Tibial nerve (tissue), 4 donors: ENCODE data around the gene SMIM32. TPM values are rescaled to one million over a fixed set of nuclear protein-coding genes. Genes with fewer than 3 reads are reported as not detected.

Experiments
- DNase-seq, 2 donors: peaks; one replicate each; pipeline ENCODE4 v3.0.0-alpha.2; 2019; ENCODE audit warnings: low spot score in 2 of 2
- H3K27ac ChIP-seq, 4 donors: fragments of 200-600 bp; sonication (generic) in 3 of 4; one replicate each; pipeline ENCODE4 v1.5.1; 2017 to 2019; ENCODE audit warnings: mild to moderate bottlenecking in 1 of 4
- H3K27me3 ChIP-seq, 2 donors: fragments of 200-600 bp; sonication (generic) in 1 of 2; one replicate each; pipeline versions ENCODE4 v1.5.1 to v1.6.0; 2017 to 2019
- H3K36me3 ChIP-seq, 3 donors: fragments of 200-600 bp; sonication (generic); one replicate each; pipeline ENCODE4 v1.5.1; 2018 to 2019
- H3K4me1 ChIP-seq, 4 donors: fragments of 200-600 bp; sonication (generic) in 3 of 4; one replicate each; pipeline ENCODE4 v1.5.1; 2017 to 2019
- H3K4me3 ChIP-seq, 4 donors: fragments of 200-600 bp; sonication (generic) in 3 of 4; one replicate each; pipeline ENCODE4 v1.5.1; 2017 to 2019; ENCODE audit warnings: mild to moderate bottlenecking in 1 of 4, moderate library complexity in 1 of 4
- H3K9me3 ChIP-seq, 4 donors: fragments of 200-600 bp; sonication (generic) in 3 of 4; one replicate each; pipeline ENCODE4 v1.5.1; 2017 to 2019
- CTCF ChIP-seq, 5 experiments: fragments of 200-600 bp in 3 of 5; fragments of 450-650 bp in 2 of 5; sonication (generic) in 3 of 5; IDR thresholded peaks; one replicate each; pipeline ENCODE4 v1.5.1; 2016 to 2019; ENCODE audit warnings: antibody characterized with exemption in 5 of 5, mild to moderate bottlenecking in 3 of 5, moderate library complexity in 2 of 5
- EP300 ChIP-seq, 2 donors: sonication (generic); formaldehyde crosslinking; IDR thresholded peaks; one replicate each; pipeline ENCODE4 v1.6.1; 2017; ENCODE audit warnings: antibody characterized with exemption in 2 of 2, mild to moderate bottlenecking in 1 of 2
- POLR2A ChIP-seq, 2 donors: fragments of 450-650 bp; IDR thresholded peaks; one replicate each; pipeline ENCODE4 v1.6.1; 2017; ENCODE audit warnings: antibody characterized with exemption in 2 of 2, mild to moderate bottlenecking in 2 of 2, moderate library complexity in 2 of 2
- WGBS, 2 donors: methylation state at CpG; one replicate each; pipeline ENCODE4 v1.1.5; 2018; 5-methylcytosine and 5-hydroxymethylcytosine counted together
- total RNA-seq, 4 donors: library from RNA; depleted of rRNA; stranded (reverse); fragments of >200 nt; gene quantifications; one replicate each; pipeline ENCODE4 v1.1.0, GENCODE V29; 2016

The SMIM32 gene
- total RNA-seq, 4 donors from 2014 or later = not detected

DNA sequence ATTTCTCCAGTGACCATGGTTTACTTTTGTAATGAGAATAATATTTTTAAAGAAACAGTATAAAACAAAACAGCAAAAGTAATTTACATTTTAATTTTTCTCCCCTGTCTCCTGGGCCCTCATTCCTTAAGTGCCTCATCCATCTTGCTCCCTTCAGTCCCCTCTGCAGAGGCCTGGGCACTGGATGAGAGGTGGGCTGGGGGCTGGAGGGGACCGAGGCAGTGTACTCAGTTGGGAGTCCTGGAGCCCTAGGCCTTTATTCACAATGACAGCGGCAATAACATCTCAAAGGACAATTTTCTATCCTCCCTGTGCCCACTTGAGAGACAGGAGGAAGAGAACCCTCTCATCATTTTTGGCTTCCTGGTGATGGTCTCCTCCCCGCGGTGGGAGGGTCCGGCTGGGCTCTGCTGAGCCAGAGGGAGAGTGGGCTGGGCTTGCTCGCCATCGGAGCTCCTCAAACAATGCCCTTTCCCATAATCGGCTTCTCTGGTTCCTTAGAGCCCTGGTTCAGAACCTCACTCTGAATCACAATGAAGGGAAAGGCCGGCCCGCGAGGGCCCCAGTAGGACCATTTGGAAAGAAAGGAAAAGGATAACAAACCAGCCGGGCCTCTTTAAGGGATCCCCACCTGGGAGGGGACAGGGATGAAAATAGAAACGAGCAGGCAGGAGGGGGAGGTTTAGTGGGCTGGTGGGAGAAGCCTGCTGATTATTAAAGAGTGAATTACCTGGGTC is 9.7 kb upstream of the SMIM32 start:
- peaks cover 0 to 19% of the 10 kb centered on the region in 2 donors for H3K27me3 ChIP-seq
- no peak overlapping the region for H3K27ac ChIP-seq
- no peak for DNase-seq
- TF ChIP-seq POLR2A (IDR thresholded peaks at IDR 0.05) = no peak
- TF ChIP-seq CTCF (IDR thresholded peaks at IDR 0.05) = no peak
- TF ChIP-seq EP300 (IDR thresholded peaks at IDR 0.05) = no peak
- peaks cover 0 to 7% (median 0%) of the 10 kb centered on the region in 4 donors for H3K9me3 ChIP-seq
- no peaks in the 10 kb centered on the region for H3K4me1 ChIP-seq
- no peaks in the 10 kb centered on the region for H3K36me3 ChIP-seq
- WGBS, 2 donors = 15 to 17% methylated on average over 12 to 13 of the region's 13 CpGs
- no peak overlapping the region for H3K4me3 ChIP-seq

- TF ChIP-seq POLR2A (IDR thresholded peaks at IDR 0.05) (no peak), EP300 (IDR thresholded peaks at IDR 0.05) (no peak), CTCF (IDR thresholded peaks at IDR 0.05) (no peak)
- H3K27ac ChIP-seq = no peak overlapping the region
- 48 to 61% methylated on average over 4 of the region's 4 CpGs for WGBS, 2 donors
- DNase-seq = no peak
- H3K27me3 ChIP-seq = peaks cover 0 to 19% of the 10 kb centered on the region in 2 donors
- H3K9me3 ChIP-seq = peaks cover 0 to 7% (median 0%) of the 10 kb centered on the region in 4 donors
- H3K36me3 ChIP-seq = no peaks in the 10 kb centered on the region
- H3K4me1 ChIP-seq = no peaks in the 10 kb centered on the region
- H3K4me3 ChIP-seq = no peak overlapping the region
Measured at GRCh38 chr5:136201870-136202269, 8.9 kb upstream of the SMIM32 start.

GRCh38 chr5:136200761-136201160 is 7.8 kb upstream of the SMIM32 start:
- Histone ChIP-seq H3K4me1 (peaks cover 0 to 7% (median 0%) of the 10 kb centered on the region in 4 donors), H3K4me3 (no peak overlapping the region), H3K36me3 (no peaks in the 10 kb centered on the region), H3K27ac (no peak overlapping the region), H3K27me3 (peaks cover 0 to 19% of the 10 kb centered on the region in 2 donors), H3K9me3 (peaks cover 0 to 7% (median 0%) of the 10 kb centered on the region in 4 donors)
- DNase-seq = no peak
- TF ChIP-seq POLR2A (IDR thresholded peaks at IDR 0.05) (no peak), EP300 (IDR thresholded peaks at IDR 0.05) (no peak)
- WGBS, 2 donors = 86 to 89% methylated on average over 3 of the region's 3 CpGs

DNA sequence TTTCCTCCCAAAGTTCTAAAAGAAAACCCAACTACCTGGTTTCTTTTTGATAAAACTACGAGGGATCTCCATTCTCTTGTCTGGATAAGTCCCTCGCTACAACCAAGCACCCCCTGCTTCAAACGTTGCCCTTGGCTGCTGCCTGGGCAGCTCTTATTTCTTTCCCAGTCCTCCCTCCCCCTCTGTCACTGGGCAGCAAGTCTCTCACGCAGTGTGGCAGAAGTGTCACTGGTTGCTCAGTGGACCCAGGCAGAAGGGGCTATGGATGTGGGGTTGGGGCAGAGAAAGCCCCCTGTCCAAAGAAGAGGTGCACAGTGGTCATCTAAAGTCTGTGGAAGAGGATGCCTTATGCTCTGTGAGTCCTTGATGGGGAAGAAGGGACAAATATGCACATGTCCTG is 7.2 kb upstream of the SMIM32 start:
- no peak for TF ChIP-seq POLR2A (IDR thresholded peaks at IDR 0.05)
- no peak for TF ChIP-seq CTCF (IDR thresholded peaks at IDR 0.05)
- no peak for TF ChIP-seq EP300 (IDR thresholded peaks at IDR 0.05)
- Histone ChIP-seq H3K36me3 (no peaks in the 10 kb centered on the region), H3K9me3 (peaks cover 0 to under 1% (median 0%) of the 10 kb centered on the region in 4 donors), H3K27me3 (peaks cover 0 to 24% of the 10 kb centered on the region in 2 donors), H3K4me3 (no peak overlapping the region), H3K4me1 (peaks cover 0 to 8% (median 0%) of the 10 kb centered on the region in 4 donors), H3K27ac (no peak overlapping the region)
- 69 to 70% methylated on average over 4 of the region's 4 CpGs for WGBS, 2 donors
- DNase-seq = no peak

- DNase-seq = no peak
- no peak overlapping the region for H3K27ac ChIP-seq
Measured at GRCh38 chr5:136199408-136199807, 6.4 kb upstream of the SMIM32 start.

More at GRCh38 chr5:136199408-136199807, 6.4 kb upstream of the SMIM32 start:
- Histone ChIP-seq H3K36me3 (no peaks in the 10 kb centered on the region), H3K4me1 (peaks cover 0 to 8% (median 0%) of the 10 kb centered on the region in 4 donors), H3K4me3 (no peak overlapping the region), H3K9me3 (no peaks in the 10 kb centered on the region), H3K27me3 (peaks cover 0 to 31% of the 10 kb centered on the region in 2 donors)
- WGBS, 2 donors = 90 to 93% methylated on average over 7 of the region's 7 CpGs
- TF ChIP-seq EP300 (IDR thresholded peaks at IDR 0.05) (no peak), POLR2A (IDR thresholded peaks at IDR 0.05) (no peak), CTCF (IDR thresholded peaks at IDR 0.05) (no peak)
